CD14-positive monocyte (primary cell): ENCODE data around the gene NPY. TPM values are rescaled to one million over a fixed set of nuclear protein-coding genes. Genes with fewer than 3 reads are reported as not detected.

Experiments used
- DNase-seq, 3 donors: peaks; one replicate each; pipeline ENCODE4 v3.0.0-alpha.2; 2011 to 2022
- H2AFZ ChIP-seq: 2 replicates; pipeline ENCODE4 v1.6.0; 2012; ENCODE audit warnings: mild to moderate bottlenecking, low read depth, low read length, inconsistent platforms; ENCODE audit not compliant: insufficient read depth, poor library complexity, severe bottlenecking
- H3K27ac ChIP-seq, 2 donors: 1 replicate in 1 of 2; 2 replicates in 1 of 2; pipeline ENCODE4 v1.5.1; 2012 to 2013; ENCODE audit warnings: low read length in 2 of 2, control low read depth in 1 of 2, inconsistent platforms in 1 of 2, low read depth in 1 of 2, mild to moderate bottlenecking in 1 of 2
- H3K27me3 ChIP-seq, 2 donors: one replicate each; pipeline versions ENCODE4 v1.6.0 to v1.6.1; 2011 to 2013; ENCODE audit warnings: low read length in 2 of 2; ENCODE audit not compliant: control insufficient read depth in 2 of 2, insufficient read depth in 2 of 2
- H3K36me3 ChIP-seq, 2 donors: replicated peaks in 1 of 2; 1 replicate in 1 of 2; 2 replicates in 1 of 2; pipeline versions ENCODE4 v1.5.1 to v1.6.1; 2012 to 2013; ENCODE audit warnings: low read length in 2 of 2, control low read depth in 1 of 2, inconsistent platforms in 1 of 2, mild to moderate bottlenecking in 1 of 2; ENCODE audit not compliant: insufficient read depth in 2 of 2, control insufficient read depth in 1 of 2
- H3K4me1 ChIP-seq, 2 donors: 1 replicate in 1 of 2; 2 replicates in 1 of 2; pipeline versions ENCODE4 v1.5.1 to v1.6.1; 2012 to 2013; ENCODE audit warnings: low read length in 2 of 2, control low read depth in 1 of 2, inconsistent platforms in 1 of 2, mild to moderate bottlenecking in 1 of 2, moderate library complexity in 1 of 2; ENCODE audit not compliant: insufficient read depth in 2 of 2, control insufficient read depth in 1 of 2
- H3K4me2 ChIP-seq: replicated peaks from 2 replicates; pipeline ENCODE3; 2012; ENCODE audit warnings: low read length, moderate library complexity, mild to moderate bottlenecking; ENCODE audit not compliant: poor library complexity, severe bottlenecking; ENCODE audit errors: extremely low read depth
- H3K4me3 ChIP-seq, 3 experiments: fragments of 200-600 bp in 1 of 3; sonication (generic) in 1 of 3; replicated peaks in 1 of 3; 1 replicate in 2 of 3; 2 replicates in 1 of 3; pipeline ENCODE4 v1.5.1; 2011 to 2013; ENCODE audit warnings: low read length in 3 of 3, mild to moderate bottlenecking in 3 of 3, control low read depth in 2 of 3, low read depth in 2 of 3, inconsistent platforms in 1 of 3, moderate library complexity in 1 of 3
- H3K79me2 ChIP-seq: 2 replicates; pipeline ENCODE4 v1.6.0; 2012; ENCODE audit warnings: mild to moderate bottlenecking, control low read depth, inconsistent platforms, low read length, moderate library complexity; ENCODE audit not compliant: insufficient read depth
- H3K9ac ChIP-seq: 2 replicates; pipeline ENCODE4 v1.6.0; 2017; ENCODE audit warnings: low read length, mild to moderate bottlenecking; ENCODE audit not compliant: insufficient read depth, poor library complexity, severe bottlenecking
- H3K9me3 ChIP-seq, 2 donors: replicated peaks in 1 of 2; 1 replicate in 1 of 2; 2 replicates in 1 of 2; pipeline versions ENCODE4 v1.5.1 to v1.6.1; 2012 to 2013; ENCODE audit warnings: low read length in 2 of 2, control low read depth in 1 of 2; ENCODE audit not compliant: control insufficient read depth in 1 of 2, insufficient read depth in 1 of 2
- H4K20me1 ChIP-seq: 2 replicates; pipeline ENCODE4 v1.6.0; 2012; ENCODE audit warnings: mild to moderate bottlenecking, low read length, control low read depth, moderate library complexity; ENCODE audit not compliant: insufficient read depth
- H3K27ac Mint-ChIP-seq, 7 donors: one replicate each; pipeline ENCODE4 v1.8.0; 2020; ENCODE audit warnings: mild to moderate bottlenecking in 7 of 7, mixed read lengths in 7 of 7, moderate library complexity in 6 of 7, inconsistent platforms in 2 of 7
- H3K27me3 Mint-ChIP-seq, 3 donors: one replicate each; pipeline ENCODE4 v1.8.0; 2021 to 2022; ENCODE audit warnings: low read depth in 3 of 3, mild to moderate bottlenecking in 3 of 3, mixed read lengths in 3 of 3, moderate library complexity in 3 of 3, inconsistent platforms in 1 of 3
- H3K36me3 Mint-ChIP-seq, 2 donors: one replicate each; pipeline ENCODE4 v1.8.0; 2020; ENCODE audit warnings: mixed read lengths in 2 of 2, inconsistent platforms in 1 of 2, mild to moderate bottlenecking in 1 of 2
- H3K4me1 Mint-ChIP-seq: one replicate; pipeline ENCODE4 v1.8.0; 2020; ENCODE audit warnings: mild to moderate bottlenecking, mixed read lengths
- H3K4me3 Mint-ChIP-seq, 2 donors: one replicate each; pipeline ENCODE4 v1.8.0; 2020; ENCODE audit warnings: mild to moderate bottlenecking in 2 of 2, mixed read lengths in 2 of 2, moderate library complexity in 1 of 2
- H3K9me3 Mint-ChIP-seq, 7 donors: one replicate each; pipeline ENCODE4 v1.8.0; 2020 to 2022; ENCODE audit warnings: mixed read lengths in 7 of 7, mild to moderate bottlenecking in 6 of 7, moderate library complexity in 6 of 7, inconsistent platforms in 2 of 7
- WGBS: methylation state at CpG from one replicate; pipeline ENCODE4 v1.1.5; 2013; ENCODE audit warnings: missing lambda C conversion rate; ENCODE audit not compliant: insufficient coverage; 5-methylcytosine and 5-hydroxymethylcytosine counted together
- intact Hi-C, 2 donors: fragments of 100-400 bp; cut with micrococcal nuclease; formaldehyde crosslinking; loops; one replicate each; pipeline versions ENCODE4 v1.15.0 to v1.15.1; 2023
- polyA plus RNA-seq, 3 donors: library from polyadenylated mRNA; depleted of rRNA in 1 of 3; unstranded in 2 of 3; stranded (reverse) in 1 of 3; fragments of 300-500 nt in 2 of 3; fragments of >200 nt in 1 of 3; fragmentation: Illumina TruSeq in 2 of 3; gene quantifications; 1 replicate in 2 of 3; 2 replicates in 1 of 3; pipeline ENCODE4 v1.2.3, GENCODE V29; 2012 to 2021
- TF ChIP-seq, protein P1 (sequence below): fragments of 200-600 bp; IDR thresholded peaks from one replicate; pipeline ENCODE4 v1.8.0; 2022; ENCODE audit warnings: antibody characterized with exemption, mild to moderate bottlenecking

Gene NPY
- polyA plus RNA-seq, 3 donors, result not detected

DNA sequence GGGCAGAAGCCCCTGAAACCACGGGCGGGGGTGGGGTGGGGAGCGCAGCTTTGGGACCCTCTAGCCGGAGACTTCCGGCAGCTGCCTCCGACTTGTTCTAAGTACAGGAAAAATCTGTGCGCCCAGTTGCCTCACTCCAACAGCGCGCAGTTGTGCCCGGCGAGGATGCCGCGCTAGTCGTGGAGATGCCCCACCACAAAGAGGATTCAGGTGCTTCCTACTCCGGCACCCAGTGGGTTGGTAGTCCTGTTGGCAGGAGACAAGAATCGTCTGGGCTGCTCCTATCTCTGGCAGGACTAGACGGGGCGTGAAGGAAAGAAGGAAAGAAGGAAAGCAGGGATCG is 465 bp upstream of the NPY start:
- Mint-ChIP-seq H3K27me3 (peaks cover 50 to 59% (median 59%) of the 10 kb centered on the region in 3 donors), H3K4me3 (peak overlapping the region; percentile 32 to 84), H3K9me3 (peaks cover 0 to 4% (median 0%) of the 10 kb centered on the region in 7 donors), H3K36me3 (no peaks in the 10 kb centered on the region), H3K27ac (no peak overlapping the region), H3K4me1 (peaks cover 7% of the 10 kb centered on the region)
- TF ChIP-seq, protein P1, sequence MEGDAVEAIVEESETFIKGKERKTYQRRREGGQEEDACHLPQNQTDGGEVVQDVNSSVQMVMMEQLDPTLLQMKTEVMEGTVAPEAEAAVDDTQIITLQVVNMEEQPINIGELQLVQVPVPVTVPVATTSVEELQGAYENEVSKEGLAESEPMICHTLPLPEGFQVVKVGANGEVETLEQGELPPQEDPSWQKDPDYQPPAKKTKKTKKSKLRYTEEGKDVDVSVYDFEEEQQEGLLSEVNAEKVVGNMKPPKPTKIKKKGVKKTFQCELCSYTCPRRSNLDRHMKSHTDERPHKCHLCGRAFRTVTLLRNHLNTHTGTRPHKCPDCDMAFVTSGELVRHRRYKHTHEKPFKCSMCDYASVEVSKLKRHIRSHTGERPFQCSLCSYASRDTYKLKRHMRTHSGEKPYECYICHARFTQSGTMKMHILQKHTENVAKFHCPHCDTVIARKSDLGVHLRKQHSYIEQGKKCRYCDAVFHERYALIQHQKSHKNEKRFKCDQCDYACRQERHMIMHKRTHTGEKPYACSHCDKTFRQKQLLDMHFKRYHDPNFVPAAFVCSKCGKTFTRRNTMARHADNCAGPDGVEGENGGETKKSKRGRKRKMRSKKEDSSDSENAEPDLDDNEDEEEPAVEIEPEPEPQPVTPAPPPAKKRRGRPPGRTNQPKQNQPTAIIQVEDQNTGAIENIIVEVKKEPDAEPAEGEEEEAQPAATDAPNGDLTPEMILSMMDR, result no peak
- intact Hi-C loops, result no loop called here
- no peaks in the 10 kb centered on the region for H3K4me1 ChIP-seq
- no peak overlapping the region for H3K4me2 ChIP-seq
- DNase-seq, result no peak
- WGBS, result 0% methylated on average over 19 of the region's 19 CpGs
- H3K4me3 ChIP-seq, result no peak overlapping the region
- H3K9me3 ChIP-seq, result peaks cover 4 to 12% of the 10 kb centered on the region in 2 donors
- H3K27ac ChIP-seq, result no peak overlapping the region
- peaks cover 55 to 67% of the 10 kb centered on the region in 2 donors for H3K27me3 ChIP-seq
- no peaks in the 10 kb centered on the region for H3K79me2 ChIP-seq
- H3K9ac ChIP-seq, result no peak overlapping the region
- no peak overlapping the region for H2AFZ ChIP-seq
- H3K36me3 ChIP-seq, result no peaks in the 10 kb centered on the region
- no peaks in the 10 kb centered on the region for H4K20me1 ChIP-seq

DNA sequence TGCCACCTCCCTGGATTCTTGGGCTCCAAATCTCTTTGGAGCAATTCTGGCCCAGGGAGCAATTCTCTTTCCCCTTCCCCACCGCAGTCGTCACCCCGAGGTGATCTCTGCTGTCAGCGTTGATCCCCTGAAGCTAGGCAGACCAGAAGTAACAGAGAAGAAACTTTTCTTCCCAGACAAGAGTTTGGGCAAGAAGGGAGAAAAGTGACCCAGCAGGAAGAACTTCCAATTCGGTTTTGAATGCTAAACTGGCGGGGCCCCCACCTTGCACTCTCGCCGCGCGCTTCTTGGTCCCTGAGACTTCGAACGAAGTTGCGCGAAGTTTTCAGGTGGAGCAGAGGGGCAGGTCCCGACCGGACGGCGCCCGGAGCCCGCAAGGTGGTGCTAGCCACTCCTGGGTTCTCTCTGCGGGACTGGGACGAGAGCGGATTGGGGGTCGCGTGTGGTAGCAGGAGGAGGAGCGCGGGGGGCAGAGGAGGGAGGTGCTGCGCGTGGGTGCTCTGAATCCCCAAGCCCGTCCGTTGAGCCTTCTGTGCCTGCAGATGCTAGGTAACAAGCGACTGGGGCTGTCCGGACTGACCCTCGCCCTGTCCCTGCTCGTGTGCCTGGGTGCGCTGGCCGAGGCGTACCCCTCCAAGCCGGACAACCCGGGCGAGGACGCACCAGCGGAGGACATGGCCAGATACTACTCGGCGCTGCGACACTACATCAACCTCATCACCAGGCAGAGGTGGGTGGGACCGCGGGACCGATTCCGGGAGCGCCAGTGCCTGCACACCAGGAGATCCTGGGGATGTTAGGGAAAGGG is 913 bp downstream of the NPY start:
- no peak overlapping the region for H3K4me3 ChIP-seq
- Mint-ChIP-seq H3K9me3 (peaks cover 0 to 4% (median 0%) of the 10 kb centered on the region in 7 donors), H3K27ac (no peak overlapping the region), H3K4me1 (peaks cover 7% of the 10 kb centered on the region), H3K4me3 (peak overlapping the region in 1 of 2 donors; percentile 75), H3K27me3 (peaks cover 52 to 65% (median 61%) of the 10 kb centered on the region in 3 donors), H3K36me3 (no peaks in the 10 kb centered on the region)
- H3K79me2 ChIP-seq, result no peaks in the 10 kb centered on the region
- intact Hi-C loops, result no loop called here
- peaks cover 0 to 12% of the 10 kb centered on the region in 2 donors for H3K9me3 ChIP-seq
- no peak overlapping the region for H3K4me2 ChIP-seq
- no peak for DNase-seq
- WGBS, result 4% methylated on average over 31 of the region's 51 CpGs
- H3K9ac ChIP-seq, result no peak overlapping the region
- H4K20me1 ChIP-seq, result no peaks in the 10 kb centered on the region
- no peak overlapping the region for H2AFZ ChIP-seq
- no peak overlapping the region for H3K27ac ChIP-seq
- no peaks in the 10 kb centered on the region for H3K4me1 ChIP-seq
- TF ChIP-seq, protein P1, result no peak
- no peaks in the 10 kb centered on the region for H3K36me3 ChIP-seq
- H3K27me3 ChIP-seq, result peaks cover 62 to 67% of the 10 kb centered on the region in 2 donors
